ENCODE measurements around the gene CMSS1.

DNA sequence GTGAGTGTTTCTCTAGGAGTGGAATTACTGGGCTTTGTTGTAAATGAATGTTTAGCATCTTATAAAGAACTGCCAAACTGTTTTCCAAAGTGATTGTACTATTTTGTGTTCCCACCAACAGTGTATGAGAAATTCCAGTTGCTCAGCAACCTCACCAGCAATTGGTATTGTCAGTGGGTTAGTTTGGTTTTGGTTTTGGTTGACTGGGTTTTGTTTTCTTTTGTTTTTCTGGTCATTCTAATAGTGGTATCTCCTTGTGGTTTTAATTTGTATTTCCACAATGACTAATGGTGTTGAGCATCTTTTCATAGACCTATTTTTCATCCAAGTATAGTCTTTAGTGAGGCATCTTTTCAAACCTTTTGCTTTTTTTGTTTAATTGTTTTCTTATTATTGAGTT, 269.5 kb downstream of the CMSS1 start:
- TF ChIP-seq POLR2A (IDR thresholded peaks at IDR 0.05), result no peak
- TF ChIP-seq, protein P1, sequence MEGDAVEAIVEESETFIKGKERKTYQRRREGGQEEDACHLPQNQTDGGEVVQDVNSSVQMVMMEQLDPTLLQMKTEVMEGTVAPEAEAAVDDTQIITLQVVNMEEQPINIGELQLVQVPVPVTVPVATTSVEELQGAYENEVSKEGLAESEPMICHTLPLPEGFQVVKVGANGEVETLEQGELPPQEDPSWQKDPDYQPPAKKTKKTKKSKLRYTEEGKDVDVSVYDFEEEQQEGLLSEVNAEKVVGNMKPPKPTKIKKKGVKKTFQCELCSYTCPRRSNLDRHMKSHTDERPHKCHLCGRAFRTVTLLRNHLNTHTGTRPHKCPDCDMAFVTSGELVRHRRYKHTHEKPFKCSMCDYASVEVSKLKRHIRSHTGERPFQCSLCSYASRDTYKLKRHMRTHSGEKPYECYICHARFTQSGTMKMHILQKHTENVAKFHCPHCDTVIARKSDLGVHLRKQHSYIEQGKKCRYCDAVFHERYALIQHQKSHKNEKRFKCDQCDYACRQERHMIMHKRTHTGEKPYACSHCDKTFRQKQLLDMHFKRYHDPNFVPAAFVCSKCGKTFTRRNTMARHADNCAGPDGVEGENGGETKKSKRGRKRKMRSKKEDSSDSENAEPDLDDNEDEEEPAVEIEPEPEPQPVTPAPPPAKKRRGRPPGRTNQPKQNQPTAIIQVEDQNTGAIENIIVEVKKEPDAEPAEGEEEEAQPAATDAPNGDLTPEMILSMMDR (IDR thresholded peaks at IDR 0.05), result no peak
